Measurements from ENCODE around the gene CIZ1. TPM values are rescaled to one million over a fixed set of nuclear protein-coding genes. Genes with fewer than 3 reads are reported as not detected.

Gene CIZ1
- total and polyA plus RNA-seq, 2 of the 13 experiments (the other 11 are each of a cell fraction or from before 2014, with no cell fraction given): 30.6 to 50.3 TPM

DNA sequence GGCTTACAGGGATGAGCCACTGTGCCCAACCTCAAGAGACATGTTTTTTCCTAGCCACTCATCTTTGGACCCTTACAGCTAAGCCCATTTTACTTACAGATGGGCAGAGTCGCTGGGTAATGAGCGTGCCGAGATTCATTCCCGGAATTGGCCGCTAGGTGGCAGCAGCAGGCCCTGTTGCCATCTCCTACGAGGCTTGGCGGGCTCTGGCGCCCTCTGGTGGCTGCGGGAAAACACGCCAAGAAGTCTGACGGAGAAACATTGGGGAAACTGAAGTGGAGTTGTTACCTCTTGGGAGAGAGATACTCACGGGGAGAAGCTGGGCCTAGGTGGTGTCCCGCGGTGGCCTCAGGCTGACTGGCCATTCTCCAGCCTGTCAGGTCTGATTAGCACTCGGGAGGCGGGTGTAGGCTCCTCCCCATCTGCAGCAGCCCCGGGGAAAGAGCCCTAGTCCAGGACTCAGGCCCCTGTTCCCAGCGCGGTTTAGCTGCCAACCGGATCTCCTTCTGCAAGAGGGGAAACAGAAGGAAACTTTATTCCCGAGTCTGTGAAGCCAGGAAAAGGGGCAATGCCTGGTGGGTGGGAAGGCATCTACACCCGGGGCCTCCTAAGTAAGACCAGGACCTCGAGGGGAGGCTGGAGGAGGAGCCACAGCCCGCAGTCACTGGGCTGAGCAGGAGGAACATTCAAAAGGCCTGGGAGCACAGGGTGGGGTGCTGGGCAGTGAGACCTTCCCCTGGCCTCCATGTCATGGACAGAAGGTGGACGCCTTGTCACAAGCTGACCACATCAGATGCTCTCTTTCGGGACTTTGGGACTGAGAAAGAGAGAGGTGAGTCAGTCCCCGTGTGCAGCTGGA, 73.5 kb downstream of the CIZ1 start (continued):
- TF ChIP-seq, protein P1, sequence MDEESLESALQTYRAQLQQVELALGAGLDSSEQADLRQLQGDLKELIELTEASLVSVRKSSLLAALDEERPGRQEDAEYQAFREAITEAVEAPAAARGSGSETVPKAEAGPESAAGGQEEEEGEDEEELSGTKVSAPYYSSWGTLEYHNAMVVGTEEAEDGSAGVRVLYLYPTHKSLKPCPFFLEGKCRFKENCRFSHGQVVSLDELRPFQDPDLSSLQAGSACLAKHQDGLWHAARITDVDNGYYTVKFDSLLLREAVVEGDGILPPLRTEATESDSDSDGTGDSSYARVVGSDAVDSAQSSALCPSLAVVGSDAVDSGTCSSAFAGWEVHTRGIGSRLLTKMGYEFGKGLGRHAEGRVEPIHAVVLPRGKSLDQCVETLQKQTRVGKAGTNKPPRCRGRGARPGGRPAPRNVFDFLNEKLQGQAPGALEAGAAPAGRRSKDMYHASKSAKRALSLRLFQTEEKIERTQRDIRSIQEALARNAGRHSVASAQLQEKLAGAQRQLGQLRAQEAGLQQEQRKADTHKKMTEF (CRISPR knock-in tag; IDR thresholded peaks at IDR 0.05): peak; percentile 24; the same call in 1 of the 2 replicates
- TF ChIP-seq FOXO1 (CRISPR knock-in tag; IDR thresholded peaks at IDR 0.05): peak; percentile 92
- TF ChIP-seq SMARCE1 (IDR thresholded peaks at IDR 0.05; ENCODE audit: borderline replicate concordance): no peak
- TF ChIP-seq, protein P2, sequence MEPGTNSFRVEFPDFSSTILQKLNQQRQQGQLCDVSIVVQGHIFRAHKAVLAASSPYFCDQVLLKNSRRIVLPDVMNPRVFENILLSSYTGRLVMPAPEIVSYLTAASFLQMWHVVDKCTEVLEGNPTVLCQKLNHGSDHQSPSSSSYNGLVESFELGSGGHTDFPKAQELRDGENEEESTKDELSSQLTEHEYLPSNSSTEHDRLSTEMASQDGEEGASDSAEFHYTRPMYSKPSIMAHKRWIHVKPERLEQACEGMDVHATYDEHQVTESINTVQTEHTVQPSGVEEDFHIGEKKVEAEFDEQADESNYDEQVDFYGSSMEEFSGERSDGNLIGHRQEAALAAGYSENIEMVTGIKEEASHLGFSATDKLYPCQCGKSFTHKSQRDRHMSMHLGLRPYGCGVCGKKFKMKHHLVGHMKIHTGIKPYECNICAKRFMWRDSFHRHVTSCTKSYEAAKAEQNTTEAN (CRISPR knock-in tag; conservative IDR thresholded peaks at IDR 0.05): no peak
- no peak; the same call in 1 of the 2 replicates for TF ChIP-seq ZNF232 (CRISPR knock-in tag; IDR thresholded peaks at IDR 0.05; ENCODE audit: borderline replicate concordance)
- TF ChIP-seq SAP130 (CRISPR knock-in tag; IDR thresholded peaks at IDR 0.05; ENCODE audit: low read depth): peak; percentile 75
- TF ChIP-seq, protein P3, sequence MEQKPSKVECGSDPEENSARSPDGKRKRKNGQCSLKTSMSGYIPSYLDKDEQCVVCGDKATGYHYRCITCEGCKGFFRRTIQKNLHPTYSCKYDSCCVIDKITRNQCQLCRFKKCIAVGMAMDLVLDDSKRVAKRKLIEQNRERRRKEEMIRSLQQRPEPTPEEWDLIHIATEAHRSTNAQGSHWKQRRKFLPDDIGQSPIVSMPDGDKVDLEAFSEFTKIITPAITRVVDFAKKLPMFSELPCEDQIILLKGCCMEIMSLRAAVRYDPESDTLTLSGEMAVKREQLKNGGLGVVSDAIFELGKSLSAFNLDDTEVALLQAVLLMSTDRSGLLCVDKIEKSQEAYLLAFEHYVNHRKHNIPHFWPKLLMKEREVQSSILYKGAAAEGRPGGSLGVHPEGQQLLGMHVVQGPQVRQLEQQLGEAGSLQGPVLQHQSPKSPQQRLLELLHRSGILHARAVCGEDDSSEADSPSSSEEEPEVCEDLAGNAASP (CRISPR knock-in tag; IDR thresholded peaks at IDR 0.05; ENCODE audit: borderline replicate concordance): peak; percentile 65; the same call in 1 of the 2 replicates
- TF ChIP-seq SPEN (CRISPR knock-in tag; IDR thresholded peaks at IDR 0.05; ENCODE audit: low read depth): no peak
- TF ChIP-seq, protein P4, sequence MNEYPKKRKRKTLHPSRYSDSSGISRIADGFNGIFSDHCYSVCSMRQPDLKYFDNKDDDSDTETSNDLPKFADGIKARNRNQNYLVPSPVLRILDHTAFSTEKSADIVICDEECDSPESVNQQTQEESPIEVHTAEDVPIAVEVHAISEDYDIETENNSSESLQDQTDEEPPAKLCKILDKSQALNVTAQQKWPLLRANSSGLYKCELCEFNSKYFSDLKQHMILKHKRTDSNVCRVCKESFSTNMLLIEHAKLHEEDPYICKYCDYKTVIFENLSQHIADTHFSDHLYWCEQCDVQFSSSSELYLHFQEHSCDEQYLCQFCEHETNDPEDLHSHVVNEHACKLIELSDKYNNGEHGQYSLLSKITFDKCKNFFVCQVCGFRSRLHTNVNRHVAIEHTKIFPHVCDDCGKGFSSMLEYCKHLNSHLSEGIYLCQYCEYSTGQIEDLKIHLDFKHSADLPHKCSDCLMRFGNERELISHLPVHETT (CRISPR knock-in tag; conservative IDR thresholded peaks at IDR 0.05): no peak
- TF ChIP-seq ZNF510 (CRISPR knock-in tag; IDR thresholded peaks at IDR 0.05; ENCODE audit: low read depth): no peak
- TF ChIP-seq, protein P5, sequence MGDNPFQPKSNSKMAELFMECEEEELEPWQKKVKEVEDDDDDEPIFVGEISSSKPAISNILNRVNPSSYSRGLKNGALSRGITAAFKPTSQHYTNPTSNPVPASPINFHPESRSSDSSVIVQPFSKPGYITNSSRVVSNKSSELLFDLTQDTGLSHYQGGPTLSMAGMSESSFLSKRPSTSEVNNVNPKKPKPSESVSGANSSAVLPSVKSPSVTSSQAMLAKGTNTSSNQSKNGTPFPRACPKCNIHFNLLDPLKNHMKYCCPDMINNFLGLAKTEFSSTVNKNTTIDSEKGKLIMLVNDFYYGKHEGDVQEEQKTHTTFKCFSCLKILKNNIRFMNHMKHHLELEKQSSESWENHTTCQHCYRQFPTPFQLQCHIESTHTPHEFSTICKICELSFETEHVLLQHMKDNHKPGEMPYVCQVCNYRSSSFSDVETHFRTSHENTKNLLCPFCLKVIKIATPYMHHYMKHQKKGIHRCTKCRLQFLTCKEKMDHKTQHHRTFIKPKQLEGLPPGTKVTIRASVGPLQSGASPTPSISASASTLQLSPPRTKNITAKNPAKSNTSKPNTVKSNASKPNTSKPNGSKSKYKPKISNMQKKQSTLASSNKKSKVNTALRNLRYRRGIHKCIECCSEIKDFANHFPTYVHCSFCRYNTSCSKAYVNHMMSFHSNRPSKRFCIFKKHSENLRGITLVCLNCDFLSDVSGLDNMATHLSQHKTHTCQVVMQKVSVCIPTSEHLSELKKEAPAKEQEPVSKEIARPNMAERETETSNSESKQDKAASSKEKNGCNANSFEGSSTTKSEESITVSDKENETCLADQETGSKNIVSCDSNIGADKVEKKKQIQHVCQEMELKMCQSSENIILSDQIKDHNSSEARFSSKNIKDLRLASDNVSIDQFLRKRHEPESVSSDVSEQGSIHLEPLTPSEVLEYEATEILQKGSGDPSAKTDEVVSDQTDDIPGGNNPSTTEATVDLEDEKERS (CRISPR knock-in tag; IDR thresholded peaks at IDR 0.05): peak; percentile 46; the same call in 1 of the 2 replicates
- peak; percentile 65; the same call in 1 of the 2 replicates for TF ChIP-seq ZBTB7B (CRISPR knock-in tag; IDR thresholded peaks at IDR 0.05)
- no peak for TF ChIP-seq WIZ (CRISPR knock-in tag; IDR thresholded peaks at IDR 0.05)
- TF ChIP-seq HOXA3 (CRISPR knock-in tag; IDR thresholded peaks at IDR 0.05): peak; percentile 62; the same call in 1 of the 2 replicates
- TF ChIP-seq SP140L (CRISPR knock-in tag; IDR thresholded peaks at IDR 0.05; ENCODE audit: borderline replicate concordance): no peak
- TF ChIP-seq ZZZ3 (CRISPR knock-in tag; IDR thresholded peaks at IDR 0.05; ENCODE audit: borderline replicate concordance): no peak
- TF ChIP-seq, protein P6, sequence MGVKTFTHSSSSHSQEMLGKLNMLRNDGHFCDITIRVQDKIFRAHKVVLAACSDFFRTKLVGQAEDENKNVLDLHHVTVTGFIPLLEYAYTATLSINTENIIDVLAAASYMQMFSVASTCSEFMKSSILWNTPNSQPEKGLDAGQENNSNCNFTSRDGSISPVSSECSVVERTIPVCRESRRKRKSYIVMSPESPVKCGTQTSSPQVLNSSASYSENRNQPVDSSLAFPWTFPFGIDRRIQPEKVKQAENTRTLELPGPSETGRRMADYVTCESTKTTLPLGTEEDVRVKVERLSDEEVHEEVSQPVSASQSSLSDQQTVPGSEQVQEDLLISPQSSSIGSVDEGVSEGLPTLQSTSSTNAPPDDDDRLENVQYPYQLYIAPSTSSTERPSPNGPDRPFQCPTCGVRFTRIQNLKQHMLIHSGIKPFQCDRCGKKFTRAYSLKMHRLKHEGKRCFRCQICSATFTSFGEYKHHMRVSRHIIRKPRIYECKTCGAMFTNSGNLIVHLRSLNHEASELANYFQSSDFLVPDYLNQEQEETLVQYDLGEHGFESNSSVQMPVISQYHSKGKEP (CRISPR knock-in tag; IDR thresholded peaks at IDR 0.05): no peak
- 0 out of 2 replicates have a peak, but pooled peaks have one; percentile 37 for TF ChIP-seq ZBTB20 (CRISPR knock-in tag; IDR thresholded peaks at IDR 0.05; ENCODE audit: borderline replicate concordance, low read depth)

Measured in HepG2 (cell line).